Tibial nerve (tissue), 4 donors: ENCODE data around the gene TNFSF13.

Source experiments
- CTCF ChIP-seq, 5 experiments: fragments of 200-600 bp in 3 of 5; fragments of 450-650 bp in 2 of 5; sonication (generic) in 3 of 5; IDR thresholded peaks; one replicate each; pipeline ENCODE4 v1.5.1; 2016 to 2019; ENCODE audit warnings: antibody characterized with exemption in 5 of 5, mild to moderate bottlenecking in 3 of 5, moderate library complexity in 2 of 5
- EP300 ChIP-seq, 2 donors: sonication (generic); formaldehyde crosslinking; IDR thresholded peaks; one replicate each; pipeline ENCODE4 v1.6.1; 2017; ENCODE audit warnings: antibody characterized with exemption in 2 of 2, mild to moderate bottlenecking in 1 of 2

- TF ChIP-seq EP300 (IDR thresholded peaks at IDR 0.05) (no peak), CTCF (IDR thresholded peaks at IDR 0.05) (no peak)
Observed at GRCh38 chr17:7530023-7530900, 28.3 kb upstream of the TNFSF13 start.
